Measurements from ENCODE around the gene NENF. TPM values are rescaled to one million over a fixed set of nuclear protein-coding genes. Genes with fewer than 3 reads are reported as not detected.
"Not testable (repeated sequence)": the region's sequence is repeated elsewhere in the genome, so short reads cannot be mapped to it uniquely, and the experiment has no call there.

Gene NENF
- polyA plus RNA-seq, 1 donor (not counting 4 experiments of a cell fraction or from before 2014, with no cell fraction given): 65.6 TPM

- no peak overlapping the region for H3K9ac ChIP-seq (ENCODE audit: control insufficient read depth, extremely low read depth, insufficient read depth, low read length)
- no peaks in the 10 kb centered on the region for H3K36me3 ChIP-seq (ENCODE audit: control insufficient read depth in 2 of 2, extremely low read depth in 1 of 2, insufficient read depth in 2 of 2, low read length in 2 of 2)
- no peaks in the 10 kb centered on the region for H3K9me1 ChIP-seq (ENCODE audit: control insufficient read depth, extremely low read depth, insufficient read depth, low read length)
- H3K79me2 ChIP-seq (ENCODE audit: control insufficient read depth, insufficient read depth, low read length): no peaks in the 10 kb centered on the region
- H4K20me1 ChIP-seq (ENCODE audit: control insufficient read depth, extremely low read depth, insufficient read depth, low read length): no peaks in the 10 kb centered on the region
- no peak overlapping the region for H3K27ac ChIP-seq (ENCODE audit: control insufficient read depth, insufficient read depth, low read length)
- no peak overlapping the region for H2AFZ ChIP-seq (ENCODE audit: control insufficient read depth, low read length)
- DNase-seq (ENCODE audit: low read depth, low spot score): no peak
- H3K4me3 ChIP-seq (ENCODE audit: control insufficient read depth in 2 of 3, extremely low read depth in 1 of 3, insufficient read depth in 2 of 3, low read depth in 1 of 3, low read length in 3 of 3): no peak overlapping the region
- no peaks in the 10 kb centered on the region for H3K27me3 ChIP-seq (ENCODE audit: control insufficient read depth, extremely low read depth, insufficient read depth, low read length)
- no peak for FAIRE-seq
- H3K9me3 ChIP-seq (ENCODE audit: control insufficient read depth, low read depth, low read length): no peaks in the 10 kb centered on the region
- H3K4me1 ChIP-seq (ENCODE audit: control insufficient read depth, extremely low read depth, insufficient read depth, low read length): peaks cover 12% of the 10 kb centered on the region
- no peak overlapping the region for H3K4me2 ChIP-seq (ENCODE audit: control insufficient read depth, extremely low read depth, insufficient read depth, low read depth, low read length)
- dilution Hi-C loops (cut with MboI; ENCODE audit: extremely low pct_ligation_motif_present, low sequenced_read_pairs): no loop called here
- TF ChIP-seq EZH2 (IDR thresholded peaks at IDR 0.05; ENCODE audit: low read length): no peak
- TF ChIP-seq CTCF (optimal IDR thresholded peaks at IDR 0.05 in 1 of 3, IDR thresholded peaks at IDR 0.05 in 1 of 3, conservative IDR thresholded peaks at IDR 0.05 in 1 of 3; ENCODE audit: extremely low read depth in 1 of 3, insufficient read depth in 2 of 3, low read length in 3 of 3): no peak
Measured at GRCh38 chr1:212479188-212479587, 46.5 kb downstream of the NENF start.

GRCh38 chr1:212480711-212481437 is 48.2 kb downstream of the NENF start:
- H4K20me1 ChIP-seq (ENCODE audit: control insufficient read depth, extremely low read depth, insufficient read depth, low read length); FAIRE-seq; H3K27ac ChIP-seq (ENCODE audit: control insufficient read depth, insufficient read depth, low read length); H3K4me2 ChIP-seq (ENCODE audit: control insufficient read depth, extremely low read depth, insufficient read depth, low read depth, low read length); H3K9me1 ChIP-seq (ENCODE audit: control insufficient read depth, extremely low read depth, insufficient read depth, low read length); H3K27me3 ChIP-seq (ENCODE audit: control insufficient read depth, extremely low read depth, insufficient read depth, low read length); H2AFZ ChIP-seq (ENCODE audit: control insufficient read depth, low read length); H3K4me3 ChIP-seq (ENCODE audit: control insufficient read depth in 2 of 3, extremely low read depth in 1 of 3, insufficient read depth in 2 of 3, low read depth in 1 of 3, low read length in 3 of 3); DNase-seq (ENCODE audit: low read depth, low spot score); H3K9me3 ChIP-seq (ENCODE audit: control insufficient read depth, low read depth, low read length); H3K9ac ChIP-seq (ENCODE audit: control insufficient read depth, extremely low read depth, insufficient read depth, low read length); dilution Hi-C loops (cut with MboI; ENCODE audit: extremely low pct_ligation_motif_present, low sequenced_read_pairs); H3K79me2 ChIP-seq (ENCODE audit: control insufficient read depth, insufficient read depth, low read length); H3K36me3 ChIP-seq (ENCODE audit: control insufficient read depth in 2 of 2, extremely low read depth in 1 of 2, insufficient read depth in 2 of 2, low read length in 2 of 2): not testable (repeated sequence)
- peaks cover 20% of the 10 kb centered on the region for H3K4me1 ChIP-seq (ENCODE audit: control insufficient read depth, extremely low read depth, insufficient read depth, low read length)

- H3K4me1 ChIP-seq (ENCODE audit: control insufficient read depth, extremely low read depth, insufficient read depth, low read length): peaks cover 23% of the 10 kb centered on the region
- no peaks in the 10 kb centered on the region for H3K36me3 ChIP-seq (ENCODE audit: control insufficient read depth in 2 of 2, extremely low read depth in 1 of 2, insufficient read depth in 2 of 2, low read length in 2 of 2)
- no peak overlapping the region for H3K4me3 ChIP-seq (ENCODE audit: control insufficient read depth in 2 of 3, extremely low read depth in 1 of 3, insufficient read depth in 2 of 3, low read depth in 1 of 3, low read length in 3 of 3)
- FAIRE-seq (no peak), DNase-seq (ENCODE audit: low read depth, low spot score) (no peak)
- no peaks in the 10 kb centered on the region for H3K79me2 ChIP-seq (ENCODE audit: control insufficient read depth, insufficient read depth, low read length)
- no peak overlapping the region for H3K27ac ChIP-seq (ENCODE audit: control insufficient read depth, insufficient read depth, low read length)
- no peak overlapping the region for H3K4me2 ChIP-seq (ENCODE audit: control insufficient read depth, extremely low read depth, insufficient read depth, low read depth, low read length)
- H3K27me3 ChIP-seq (ENCODE audit: control insufficient read depth, extremely low read depth, insufficient read depth, low read length): no peaks in the 10 kb centered on the region
- dilution Hi-C loops (cut with MboI; ENCODE audit: extremely low pct_ligation_motif_present, low sequenced_read_pairs): no loop called here
- TF ChIP-seq EZH2 (IDR thresholded peaks at IDR 0.05; ENCODE audit: low read length) (no peak), CTCF (optimal IDR thresholded peaks at IDR 0.05 in 1 of 3, IDR thresholded peaks at IDR 0.05 in 1 of 3, conservative IDR thresholded peaks at IDR 0.05 in 1 of 3; ENCODE audit: extremely low read depth in 1 of 3, insufficient read depth in 2 of 3, low read length in 3 of 3) (no peak)
- no peak overlapping the region for H2AFZ ChIP-seq (ENCODE audit: control insufficient read depth, low read length)
- no peak overlapping the region for H3K9ac ChIP-seq (ENCODE audit: control insufficient read depth, extremely low read depth, insufficient read depth, low read length)
- H4K20me1 ChIP-seq (ENCODE audit: control insufficient read depth, extremely low read depth, insufficient read depth, low read length): no peaks in the 10 kb centered on the region
- no peaks in the 10 kb centered on the region for H3K9me1 ChIP-seq (ENCODE audit: control insufficient read depth, extremely low read depth, insufficient read depth, low read length)
- H3K9me3 ChIP-seq (ENCODE audit: control insufficient read depth, low read depth, low read length): no peaks in the 10 kb centered on the region
Measured at GRCh38 chr1:212481438-212481767, 48.7 kb downstream of the NENF start.

All from keratinocyte (primary cell).